GM23248 (cell line): ENCODE results near the gene GSPT2.

Source experiments
- EZH2 ChIP-seq: fragments of 200-600 bp; sonication (generic); IDR thresholded peaks from 2 replicates; pipeline ENCODE4 v1.6.1; 2018; ENCODE audit warnings: antibody characterized with exemption, mild to moderate bottlenecking; ENCODE audit not compliant: insufficient read depth, poor library complexity, severe bottlenecking
- EZH2phosphoT487 ChIP-seq: fragments of 200-600 bp; sonication (generic); IDR thresholded peaks from 2 replicates; pipeline ENCODE4 v1.6.1; 2018; ENCODE audit warnings: antibody characterized with exemption, moderate library complexity, mild to moderate bottlenecking, low read depth; ENCODE audit not compliant: insufficient read depth

DNA sequence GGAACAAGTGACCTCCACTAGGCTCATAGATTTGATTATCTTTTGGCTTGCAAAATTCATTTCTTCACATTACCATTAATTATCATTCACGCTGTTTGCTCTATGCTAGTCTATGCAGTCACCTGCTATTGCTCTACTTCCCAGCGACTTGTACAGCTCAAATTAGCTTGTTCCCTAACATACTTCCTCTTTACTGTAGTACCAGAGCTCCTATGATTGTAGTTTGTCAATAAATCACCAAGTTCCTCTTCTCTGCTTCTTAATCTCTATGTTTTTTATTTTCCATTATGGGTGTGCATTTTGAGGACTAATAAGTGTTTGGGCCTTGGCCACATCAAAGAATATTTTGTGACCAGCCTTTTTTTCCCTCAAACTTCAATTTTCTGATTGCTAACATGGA, 6.2 kb upstream of the GSPT2 start:
- TF ChIP-seq EZH2phosphoT487 (no peak), EZH2 (no peak)
